GM21423 (cell line): ENCODE data around the gene SLC34A2.

Source experiments
- ATAC-seq: cut with Tn5 transposase; IDR thresholded peaks from one replicate; pipeline ENCODE4 v1.9.1; 2021; ENCODE audit warnings: mild to moderate bottlenecking, moderate library complexity; ENCODE audit not compliant: unreplicated experiment

The SLC34A2 gene

GRCh38 chr4:25722964-25723363, 67.3 kb downstream of the SLC34A2 start:
- ATAC-seq: no peak

DNA sequence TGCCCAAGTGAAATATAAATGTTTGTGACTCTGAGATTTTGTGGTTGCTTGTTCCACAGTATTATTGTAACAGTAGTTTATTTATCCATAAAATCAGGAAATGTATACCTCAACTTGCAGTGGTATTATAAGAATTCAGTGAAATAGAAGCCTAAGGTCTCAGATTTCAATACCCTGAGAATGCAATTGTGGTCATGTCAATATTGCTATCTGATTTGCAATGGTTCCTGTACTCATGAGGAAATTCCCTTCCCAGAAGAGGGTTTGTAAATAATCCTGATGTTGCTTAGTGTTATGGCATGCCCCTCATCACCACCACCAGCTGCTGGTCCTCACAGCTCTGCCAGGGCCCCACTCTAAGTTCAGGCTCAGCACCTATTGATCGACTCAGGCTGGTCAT, 67.8 kb downstream of the SLC34A2 start:
- ATAC-seq: no peak

GRCh38 chr4:25725870-25726269, 70.2 kb downstream of the SLC34A2 start:
- ATAC-seq: no peak

DNA sequence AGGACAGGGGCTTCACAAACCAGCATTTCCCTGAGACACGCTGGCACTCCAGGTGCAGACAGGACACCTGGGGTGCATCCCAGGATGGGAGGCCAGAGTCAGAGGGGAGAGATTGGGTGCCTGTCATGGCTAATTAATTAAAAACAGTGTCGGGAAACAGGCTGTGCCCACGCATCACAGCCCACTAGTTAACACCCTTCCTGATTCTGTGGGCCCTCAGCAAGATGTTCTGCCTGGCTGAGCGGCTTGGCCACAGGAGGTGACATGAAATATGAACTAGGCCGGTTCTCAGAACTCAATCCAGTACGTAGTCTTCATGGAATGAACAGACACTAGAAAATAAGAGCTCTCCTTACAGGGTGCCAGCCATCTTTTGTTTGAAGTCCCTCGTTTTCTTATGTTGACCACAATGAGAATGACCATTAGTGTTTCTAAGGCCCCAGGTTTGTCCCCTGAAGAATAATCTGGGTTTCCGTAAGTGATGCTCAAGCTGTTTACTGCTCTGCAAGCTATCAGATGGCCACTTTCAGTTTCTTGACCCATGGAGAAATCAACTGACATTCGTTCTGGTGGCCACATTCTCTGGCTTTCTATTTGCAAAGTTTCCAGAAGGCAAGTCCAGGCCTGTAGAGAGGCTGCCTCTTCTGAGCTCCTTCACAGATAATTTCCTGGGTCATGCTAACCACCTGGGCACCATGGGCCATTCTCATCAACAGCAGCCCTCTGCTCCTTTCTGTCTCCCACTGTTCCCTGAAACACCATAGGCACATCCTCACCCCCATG, 72.3 kb downstream of the SLC34A2 start:
- ATAC-seq: no peak
